ENCODE results near the gene RNF181.
"Not testable (repeated sequence)": the region's sequence is repeated elsewhere in the genome, so short reads cannot be mapped to it uniquely, and the experiment has no call there.

RNF181 gene

DNA sequence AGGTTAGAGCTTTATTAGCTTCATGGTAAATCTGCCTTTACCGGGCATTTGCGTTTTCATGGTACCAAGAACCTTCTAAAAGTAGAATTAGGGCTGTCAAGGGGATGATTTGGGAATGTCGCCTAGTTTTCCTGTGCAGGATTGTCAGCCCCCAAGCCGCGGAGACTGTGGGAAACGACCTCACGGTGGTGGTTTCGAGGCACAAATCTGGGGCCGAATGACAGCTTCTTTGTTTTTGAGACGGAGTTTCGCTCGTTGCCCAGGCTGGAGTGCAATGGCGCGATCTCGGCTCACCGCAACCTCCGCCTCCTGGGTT is 19.8 kb downstream of the RNF181 start:
- DNase-seq = no peak

DNA sequence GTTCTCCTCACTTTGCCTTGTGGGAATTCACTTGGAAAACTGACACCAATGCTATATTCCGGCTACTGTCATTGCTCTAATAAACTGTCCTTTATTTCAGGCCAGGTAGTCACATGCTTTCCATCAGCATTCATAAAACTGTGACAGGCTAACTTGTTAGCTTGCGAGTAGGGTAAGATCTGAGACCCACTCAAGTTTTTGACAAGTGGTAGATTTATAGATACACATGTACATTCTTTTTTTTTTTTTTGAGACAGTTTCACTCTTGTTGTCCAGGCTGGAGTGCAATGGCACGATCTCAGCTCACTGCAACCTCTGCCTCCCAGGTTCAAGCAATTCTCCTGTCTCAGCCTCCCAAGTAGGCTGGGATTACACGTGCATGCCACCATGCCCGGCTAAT is 22.2 kb downstream of the RNF181 start:
- not testable (repeated sequence) for DNase-seq

DNA sequence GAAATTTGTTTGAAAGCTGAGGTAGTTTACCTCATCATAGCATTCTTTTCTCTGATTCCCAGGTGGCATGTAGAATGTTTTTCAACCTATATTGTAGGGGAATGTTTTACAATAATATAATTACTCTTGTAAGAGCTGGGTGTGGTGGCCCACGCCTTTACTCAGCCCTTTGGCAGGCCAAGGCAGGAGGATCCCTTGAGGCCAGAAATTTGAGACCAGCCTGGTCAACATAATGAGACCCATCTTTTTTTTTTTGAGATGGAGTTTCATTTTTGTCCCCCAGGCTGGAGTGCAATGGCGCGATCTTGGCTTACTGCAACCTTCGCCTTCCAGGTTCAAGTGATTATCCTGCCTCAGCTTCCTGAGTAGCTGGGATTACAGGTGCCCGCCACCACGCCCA is 24.1 kb downstream of the RNF181 start:
- no peak for DNase-seq

DNA sequence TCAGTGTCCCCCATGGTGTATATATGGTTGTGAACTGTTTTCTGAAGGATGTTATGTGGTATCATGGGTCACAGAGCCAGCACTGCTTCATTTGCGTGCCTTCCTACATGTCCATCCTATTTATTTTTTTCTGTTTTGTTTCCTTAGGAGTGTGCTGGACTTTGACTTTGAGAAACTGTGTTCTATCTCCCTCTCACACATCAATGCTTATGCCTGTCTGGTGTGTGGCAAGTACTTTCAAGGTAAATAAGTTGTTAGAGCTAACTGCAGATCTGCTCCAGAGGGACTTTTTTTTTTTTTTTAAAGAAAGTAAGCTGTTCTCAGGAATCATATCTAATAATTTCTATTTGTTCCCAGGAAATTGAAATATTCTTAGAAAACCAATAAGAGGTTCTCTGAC is 25.8 kb downstream of the RNF181 start:
- DNase-seq = no peak

DNA sequence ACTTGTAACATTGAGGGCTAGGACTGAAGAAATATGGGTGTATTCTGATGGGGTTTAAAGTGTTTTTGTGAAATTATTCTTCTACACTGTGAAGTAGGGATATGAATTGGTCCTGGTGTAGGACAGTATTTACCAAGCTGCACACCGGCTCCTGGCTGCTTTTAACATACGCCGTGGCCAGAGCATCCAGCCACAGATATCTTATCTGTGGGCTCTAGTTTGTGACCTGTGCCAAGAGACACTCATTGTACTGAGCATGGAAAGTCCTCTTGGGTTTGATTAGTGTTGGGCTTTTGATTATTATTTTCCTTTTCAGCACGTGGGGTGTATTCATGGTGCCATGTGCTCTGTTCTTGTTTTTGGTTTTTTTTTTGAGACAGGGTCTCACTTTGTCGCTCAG is 28.4 kb downstream of the RNF181 start:
- no peak for DNase-seq

DNA sequence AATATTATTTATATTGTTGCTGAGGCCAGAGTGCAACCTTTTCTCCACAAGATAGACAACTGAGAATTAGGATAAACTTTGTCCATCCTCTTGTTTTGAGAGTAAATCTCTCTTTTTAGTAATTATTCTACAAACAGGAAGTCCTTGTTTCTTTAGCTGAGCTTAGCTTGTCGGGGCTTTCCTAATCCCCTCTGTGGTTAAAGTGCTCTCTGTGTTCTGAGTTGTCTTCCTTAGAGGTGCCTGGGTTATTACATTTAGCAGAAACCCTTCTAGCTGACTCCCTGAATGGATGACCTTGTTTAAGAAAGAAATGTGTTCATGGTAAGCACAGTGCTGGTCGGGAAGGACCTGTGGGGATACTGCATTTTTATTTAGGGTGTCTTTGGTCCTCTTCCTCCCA is 33.1 kb downstream of the RNF181 start:
- no peak for DNase-seq

DNA sequence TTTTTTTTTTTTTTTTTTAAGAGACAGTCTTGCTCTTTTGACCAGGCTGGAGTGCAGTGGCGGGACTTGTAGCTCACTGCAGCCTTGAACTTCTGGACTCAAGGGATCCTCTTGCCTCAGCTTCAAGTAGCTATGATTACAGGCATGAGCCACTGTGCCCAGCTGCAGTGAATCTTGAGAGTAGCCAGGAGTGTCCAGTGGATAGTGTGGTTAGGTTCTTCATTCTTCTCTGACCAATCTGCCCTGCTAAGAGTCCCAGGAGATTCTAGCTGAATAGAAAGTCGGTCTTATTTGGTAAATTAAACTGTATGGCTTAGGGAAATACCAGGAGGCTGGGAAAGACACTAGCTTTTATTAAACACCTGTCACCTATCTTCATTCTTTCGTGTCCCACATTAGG is 35.8 kb downstream of the RNF181 start:
- DNase-seq = no peak

DNA sequence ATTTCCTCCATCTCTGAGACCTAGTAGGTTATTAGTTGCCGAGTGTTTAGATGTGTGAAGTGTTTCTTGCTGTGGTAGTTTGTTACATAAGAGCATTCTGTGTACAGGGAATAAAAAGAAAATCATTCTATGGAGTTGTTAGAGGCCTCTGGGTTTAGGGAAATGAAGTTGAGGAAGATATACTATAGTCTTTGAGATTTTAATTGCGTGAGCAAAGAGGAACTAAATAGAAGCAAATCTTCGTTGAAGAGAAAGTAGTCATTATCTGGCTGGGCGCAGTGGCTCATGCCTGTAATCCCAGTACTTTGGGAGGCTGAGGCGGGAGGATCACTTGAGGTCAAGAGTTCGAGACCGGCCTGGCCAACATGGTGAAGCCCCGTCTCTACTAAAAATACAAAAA is 39.5 kb downstream of the RNF181 start:
- DNase-seq = no peak

DNA sequence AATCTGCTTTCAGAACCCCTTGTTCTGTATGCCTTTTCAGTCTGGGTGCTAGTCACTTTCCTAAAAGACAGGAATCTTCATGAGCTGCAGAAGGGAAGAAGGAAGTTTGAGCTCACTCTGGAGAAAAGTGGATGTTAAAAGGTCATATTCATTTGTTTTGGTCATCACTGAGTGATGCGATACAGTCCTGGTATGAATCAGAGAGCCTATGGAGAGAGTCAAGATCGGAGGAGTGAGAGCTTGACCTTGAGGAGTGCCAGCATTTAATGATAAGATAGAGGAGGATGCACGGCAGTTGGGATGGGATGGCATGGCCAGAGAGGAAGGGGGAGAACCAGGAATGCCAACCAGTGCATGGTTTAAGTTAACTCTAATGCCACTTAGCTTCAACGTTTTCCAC is 40.1 kb downstream of the RNF181 start:
- no peak for DNase-seq

DNA sequence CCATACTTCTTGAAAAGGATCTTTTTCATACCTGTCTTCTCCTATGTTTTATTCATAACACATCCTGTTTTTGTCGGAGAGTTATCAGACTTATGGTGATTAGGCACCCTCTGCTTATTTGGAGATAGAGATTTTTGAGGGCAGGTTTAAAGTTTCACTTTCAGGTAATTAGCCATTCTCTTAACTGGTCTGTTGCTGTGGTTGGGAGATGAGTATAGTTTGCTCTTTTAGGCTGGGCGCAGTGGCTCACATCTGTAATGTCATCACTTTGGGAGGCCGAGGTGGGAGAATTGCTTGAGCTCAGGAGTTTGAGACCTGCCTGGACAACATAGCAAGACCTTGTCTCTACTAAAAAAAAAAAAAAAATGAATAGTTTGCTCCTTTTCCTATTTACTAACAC is 47.2 kb downstream of the RNF181 start:
- no peak for DNase-seq

DNA sequence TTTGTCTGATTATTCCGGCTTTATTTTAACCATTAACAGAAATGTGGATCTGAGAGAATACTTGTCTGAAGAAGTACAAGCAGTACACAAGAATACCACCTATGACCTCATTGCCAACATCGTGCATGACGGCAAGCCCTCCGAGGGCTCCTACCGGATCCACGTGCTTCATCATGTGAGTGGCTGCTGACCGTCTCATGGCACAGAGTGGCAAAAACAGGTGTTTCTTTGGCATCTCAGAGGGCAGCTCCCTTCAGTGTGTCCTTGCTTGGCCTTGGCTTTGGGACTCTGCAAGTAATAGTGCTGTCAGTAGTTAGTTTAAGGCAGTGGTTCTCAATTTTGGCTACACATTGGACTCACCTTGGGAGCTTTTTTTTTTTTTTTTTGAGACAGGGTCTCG is 49.4 kb downstream of the RNF181 start:
- DNase-seq = no peak

DNA sequence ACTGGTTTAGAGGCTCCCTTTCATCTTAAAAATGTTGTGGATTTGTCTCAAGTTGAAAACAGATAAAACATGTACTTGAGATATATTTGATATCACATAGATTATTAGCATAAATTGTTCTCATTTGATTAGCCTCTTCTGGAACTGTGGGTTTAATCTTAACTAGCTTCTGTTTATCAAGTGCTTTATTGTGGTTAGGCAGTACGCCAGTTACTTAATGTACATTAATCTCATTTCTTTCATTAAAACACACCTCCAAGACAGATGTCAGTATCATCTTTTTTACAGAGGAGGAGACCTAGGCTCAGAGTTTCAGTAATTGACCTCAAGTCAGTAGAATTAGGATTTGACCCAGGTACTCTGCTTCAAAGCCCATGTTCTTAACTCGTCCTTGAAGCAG is 50.6 kb downstream of the RNF181 start:
- no peak for DNase-seq

Data from kidney glomerular epithelial cell (primary cell).